ENCODE results near the gene MBNL3. TPM values are rescaled to one million over a fixed set of nuclear protein-coding genes. Genes with fewer than 3 reads are reported as not detected.

MBNL3 gene
- total RNA-seq, 1 donor from 2014 or later, result 21.8 TPM

DNA sequence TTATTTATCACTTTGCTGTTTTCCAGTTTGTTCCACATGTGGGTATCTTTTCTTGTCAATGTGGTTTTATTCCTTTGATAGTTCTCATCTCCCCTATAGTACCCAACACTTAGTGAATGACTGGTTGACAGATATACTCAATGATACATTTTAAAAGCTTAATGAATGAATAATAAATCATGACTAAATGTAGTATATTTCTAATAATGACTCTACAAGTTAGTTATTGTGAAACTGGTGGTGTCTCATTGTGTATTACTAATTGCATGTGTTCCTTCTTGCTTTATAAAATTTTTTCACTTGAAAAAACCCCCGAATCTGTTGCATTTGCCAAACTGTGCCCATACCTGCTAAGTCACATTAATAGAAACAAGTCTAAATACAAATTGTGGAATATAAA, 95.4 kb downstream of the MBNL3 start:
- Mint-ChIP-seq H3K36me3 (ENCODE audit: low read depth) (no peaks in the 10 kb centered on the region), H3K27me3 (ENCODE audit: low read depth) (no peaks in the 10 kb centered on the region), H3K9me3 (no peaks in the 10 kb centered on the region), H3K4me1 (peaks cover 4% of the 10 kb centered on the region), H3K4me3 (no peak overlapping the region), H3K27ac (ENCODE audit: unreplicated experiment) (no peak overlapping the region)
- TF ChIP-seq, protein P1, sequence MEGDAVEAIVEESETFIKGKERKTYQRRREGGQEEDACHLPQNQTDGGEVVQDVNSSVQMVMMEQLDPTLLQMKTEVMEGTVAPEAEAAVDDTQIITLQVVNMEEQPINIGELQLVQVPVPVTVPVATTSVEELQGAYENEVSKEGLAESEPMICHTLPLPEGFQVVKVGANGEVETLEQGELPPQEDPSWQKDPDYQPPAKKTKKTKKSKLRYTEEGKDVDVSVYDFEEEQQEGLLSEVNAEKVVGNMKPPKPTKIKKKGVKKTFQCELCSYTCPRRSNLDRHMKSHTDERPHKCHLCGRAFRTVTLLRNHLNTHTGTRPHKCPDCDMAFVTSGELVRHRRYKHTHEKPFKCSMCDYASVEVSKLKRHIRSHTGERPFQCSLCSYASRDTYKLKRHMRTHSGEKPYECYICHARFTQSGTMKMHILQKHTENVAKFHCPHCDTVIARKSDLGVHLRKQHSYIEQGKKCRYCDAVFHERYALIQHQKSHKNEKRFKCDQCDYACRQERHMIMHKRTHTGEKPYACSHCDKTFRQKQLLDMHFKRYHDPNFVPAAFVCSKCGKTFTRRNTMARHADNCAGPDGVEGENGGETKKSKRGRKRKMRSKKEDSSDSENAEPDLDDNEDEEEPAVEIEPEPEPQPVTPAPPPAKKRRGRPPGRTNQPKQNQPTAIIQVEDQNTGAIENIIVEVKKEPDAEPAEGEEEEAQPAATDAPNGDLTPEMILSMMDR (conservative IDR thresholded peaks at IDR 0.05), result no peak
- DNase-seq (ENCODE audit: low read depth, low spot score), result no peak

DNA sequence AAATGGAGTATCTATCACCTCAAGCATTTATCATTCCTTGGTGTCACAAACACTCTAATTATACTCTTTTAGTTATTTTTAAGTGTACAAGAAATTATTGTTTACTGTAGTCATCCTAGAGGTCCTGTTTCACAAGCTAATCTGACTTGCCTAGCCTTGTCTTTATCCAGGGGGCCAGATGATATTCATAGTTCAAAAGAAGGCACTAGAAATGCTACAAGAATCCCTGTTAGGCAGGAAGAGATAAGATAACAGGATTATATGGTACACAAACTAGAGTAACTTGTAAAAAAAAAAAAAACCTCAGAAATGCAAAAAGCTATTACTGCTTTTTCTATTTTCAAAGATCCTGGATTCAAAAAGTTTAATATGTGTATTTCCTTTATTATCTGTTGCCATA, 95.8 kb downstream of the MBNL3 start:
- Mint-ChIP-seq H3K4me1 (peaks cover 4% of the 10 kb centered on the region), H3K4me3 (no peak overlapping the region), H3K27ac (ENCODE audit: unreplicated experiment) (no peak overlapping the region), H3K27me3 (ENCODE audit: low read depth) (no peaks in the 10 kb centered on the region), H3K9me3 (no peaks in the 10 kb centered on the region), H3K36me3 (ENCODE audit: low read depth) (no peaks in the 10 kb centered on the region)
- TF ChIP-seq, protein P1 (conservative IDR thresholded peaks at IDR 0.05), result no peak
- DNase-seq (ENCODE audit: low read depth, low spot score), result no peak

DNA sequence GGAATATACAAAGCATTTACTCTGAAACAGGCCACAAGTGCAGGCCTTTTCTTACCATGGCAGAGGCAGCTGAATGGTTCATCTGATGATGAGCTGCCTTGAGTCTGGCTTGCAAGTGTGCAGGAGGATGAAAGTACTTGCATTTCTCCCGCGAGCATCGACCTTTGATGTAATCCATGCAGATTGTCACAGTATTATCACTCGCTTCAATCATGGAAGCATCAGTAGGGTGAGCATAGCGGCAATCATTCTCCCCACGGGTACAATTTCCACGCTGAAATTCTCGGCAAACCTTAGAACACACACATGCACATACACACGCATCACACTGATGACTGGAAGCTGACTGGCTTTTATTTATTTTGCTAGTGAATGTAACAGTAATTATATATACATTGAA, 98.0 kb downstream of the MBNL3 start:
- Mint-ChIP-seq H3K4me1 (peaks cover 4% of the 10 kb centered on the region), H3K36me3 (ENCODE audit: low read depth) (no peaks in the 10 kb centered on the region), H3K27ac (ENCODE audit: unreplicated experiment) (no peak overlapping the region), H3K27me3 (ENCODE audit: low read depth) (no peaks in the 10 kb centered on the region), H3K9me3 (no peaks in the 10 kb centered on the region), H3K4me3 (no peak overlapping the region)
- TF ChIP-seq, protein P1 (conservative IDR thresholded peaks at IDR 0.05), result no peak
- DNase-seq (ENCODE audit: low read depth, low spot score), result no peak

DNA sequence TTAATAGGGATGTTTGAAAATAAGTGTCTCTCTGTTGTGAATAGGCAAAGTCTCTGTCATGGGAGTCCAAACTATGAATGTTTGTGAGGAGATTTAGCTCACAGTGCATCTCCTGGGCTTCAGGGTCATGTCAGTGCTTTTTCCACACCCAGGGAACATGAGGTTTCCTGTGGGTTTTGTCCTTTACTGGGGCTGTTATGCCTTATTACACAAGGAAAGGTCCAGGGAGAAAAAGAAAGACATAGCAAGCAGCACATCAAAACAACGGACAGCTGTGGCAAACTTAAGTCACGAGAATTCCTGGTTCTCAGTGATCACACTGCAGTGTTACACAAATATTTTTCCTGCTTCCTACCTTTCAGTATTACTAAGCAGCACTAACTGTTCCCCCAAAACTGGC, 99.4 kb downstream of the MBNL3 start:
- DNase-seq (ENCODE audit: low read depth, low spot score), result no peak
- Mint-ChIP-seq H3K27ac (ENCODE audit: unreplicated experiment) (no peak overlapping the region), H3K36me3 (ENCODE audit: low read depth) (no peaks in the 10 kb centered on the region), H3K4me3 (no peak overlapping the region), H3K27me3 (ENCODE audit: low read depth) (no peaks in the 10 kb centered on the region), H3K4me1 (peaks cover 4% of the 10 kb centered on the region), H3K9me3 (no peaks in the 10 kb centered on the region)
- TF ChIP-seq, protein P1 (conservative IDR thresholded peaks at IDR 0.05), result no peak

DNA sequence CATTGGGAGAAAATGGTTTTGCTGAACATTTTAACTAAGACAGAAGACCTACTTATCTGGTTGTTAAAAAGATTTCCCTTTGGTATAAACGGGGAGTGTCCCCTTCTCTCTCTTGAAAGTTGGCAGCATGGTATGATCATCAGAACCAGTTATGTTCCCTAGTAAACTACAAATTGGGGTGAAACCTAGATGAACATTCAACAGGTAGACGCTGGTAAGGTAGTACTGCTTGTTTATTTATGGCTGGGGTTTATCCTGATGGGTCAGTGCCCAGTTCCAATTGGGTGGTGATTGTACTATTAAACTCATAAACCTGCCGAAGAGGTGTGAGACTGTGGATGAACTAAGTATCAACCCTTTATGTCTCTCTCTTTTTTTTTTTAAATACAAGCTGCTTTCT, 100.5 kb downstream of the MBNL3 start:
- Mint-ChIP-seq H3K9me3 (no peaks in the 10 kb centered on the region), H3K36me3 (ENCODE audit: low read depth) (no peaks in the 10 kb centered on the region), H3K4me1 (peaks cover 11% of the 10 kb centered on the region), H3K4me3 (no peak overlapping the region), H3K27ac (ENCODE audit: unreplicated experiment) (no peak overlapping the region), H3K27me3 (ENCODE audit: low read depth) (no peaks in the 10 kb centered on the region)
- TF ChIP-seq, protein P1 (conservative IDR thresholded peaks at IDR 0.05), result no peak
- no peak for DNase-seq (ENCODE audit: low read depth, low spot score)

DNA sequence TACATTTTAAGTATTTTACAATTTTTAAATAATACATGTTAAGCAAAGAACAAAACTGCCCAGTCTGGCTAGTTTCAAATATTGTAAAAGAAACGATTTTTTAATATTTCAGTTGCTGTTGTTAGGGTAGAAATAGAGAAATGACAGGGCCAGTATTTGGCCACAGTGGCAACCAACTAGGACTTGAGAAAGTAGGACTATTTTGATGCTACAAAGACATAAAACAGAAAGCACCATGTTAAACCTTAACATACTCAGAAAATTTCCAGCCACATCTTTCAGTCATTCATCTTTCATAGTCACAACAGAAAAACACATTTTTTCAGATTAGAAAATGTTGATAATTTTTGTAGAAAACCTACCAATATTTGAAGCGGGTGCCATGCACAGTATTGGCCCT, 104.5 kb downstream of the MBNL3 start:
- Mint-ChIP-seq H3K4me3 (no peak overlapping the region), H3K4me1 (peaks cover 13% of the 10 kb centered on the region), H3K36me3 (ENCODE audit: low read depth) (peaks cover 8% of the 10 kb centered on the region), H3K9me3 (no peaks in the 10 kb centered on the region), H3K27ac (ENCODE audit: unreplicated experiment) (no peak overlapping the region), H3K27me3 (ENCODE audit: low read depth) (no peaks in the 10 kb centered on the region)
- TF ChIP-seq, protein P1 (conservative IDR thresholded peaks at IDR 0.05), result no peak
- DNase-seq (ENCODE audit: low read depth, low spot score), result no peak
